A549 (cell line): ENCODE results near the gene PEPD. TPM values are rescaled to one million over a fixed set of nuclear protein-coding genes. Genes with fewer than 3 reads are reported as not detected.
A peak's percentile ranks its signal among the peaks of the same experiment; 100 is the strongest.

Source experiments
- ATAC-seq, 2 experiments: fragments of 200-7000 bp in 1 of 2; fragments of >200 bp in 1 of 2; cut with Nextera tagmentation in 1 of 2; cut with Tn5 transposase in 1 of 2; 3 replicates each; pipeline versions ENCODE4 v1.8.0 to v1.9.1; 2018 to 2020; ENCODE audit warnings: mild to moderate bottlenecking in 1 of 2, moderate library complexity in 1 of 2
- CTCF ChIA-PET: fragments of 300-600 bp; sonication (Branson Sonifier 250); formaldehyde crosslinking; extraction: SDS; loops from one replicate; lab custom pipeline; 2021; ENCODE audit warnings: antibody characterized with exemption, inconsistent platforms; lab: Yijun Ruan, JAX
- POLR2A ChIA-PET: fragments of 350-600 bp; formaldehyde crosslinking; extraction: SDS; loops from one replicate; lab custom pipeline; 2021; ENCODE audit warnings: antibody characterized with exemption, inconsistent platforms; lab: Yijun Ruan, JAX
- DNase-seq, 2 experiments: peaks; one replicate each; pipeline versions ENCODE4 v3.0.0 to v3.0.0-alpha.2; 2011 to 2016; ENCODE audit warnings: low read depth in 1 of 2, low spot score in 1 of 2
- FAIRE-seq: peaks from 2 replicates; lab custom pipeline; 2011; peaks lifted over from hg19 to GRCh38; lab: Jason Lieb, UNC
- H3K27ac ChIP-seq, 2 experiments: fragments of >200 bp; sonication (Bioruptor Twin); formaldehyde crosslinking; 3 replicates each; pipeline ENCODE4 v1.5.1; 2016 to 2017
- H3K4me1 ChIP-seq: fragments of >200 bp; sonication (Bioruptor Twin); formaldehyde crosslinking; 3 replicates; pipeline ENCODE4 v1.6.1; 2016
- H3K4me2 ChIP-seq: fragments of >200 bp; sonication (Bioruptor Twin); formaldehyde crosslinking; 3 replicates; pipeline ENCODE4 v1.6.1; 2016
- H3K4me3 ChIP-seq: fragments of >200 bp; sonication (Bioruptor Twin); formaldehyde crosslinking; 3 replicates; pipeline ENCODE4 v1.5.1; 2016
- H3K9me3 ChIP-seq: fragments of >200 bp; sonication (Bioruptor Twin); formaldehyde crosslinking; 3 replicates; pipeline ENCODE4 v1.6.1; 2016
- BCL3 ChIP-seq: fragments of >200 bp; sonication (Bioruptor Twin); formaldehyde crosslinking; IDR thresholded peaks from 3 replicates; pipeline ENCODE4 v1.6.1; 2016
- BHLHE40 ChIP-seq: IDR thresholded peaks from 2 replicates; pipeline ENCODE4 v1.6.1; 2012; ENCODE audit warnings: low read depth, low read length, inconsistent platforms
- CBX2 ChIP-seq: fragments of 200-600 bp; sonication (generic); IDR thresholded peaks from 2 replicates; pipeline ENCODE4 v1.6.1; 2016; ENCODE audit warnings: low read depth, mild to moderate bottlenecking, borderline replicate concordance
- CHD4 ChIP-seq: fragments of 200-600 bp; sonication (generic); IDR thresholded peaks from 2 replicates; pipeline ENCODE4 v1.6.1; 2016; ENCODE audit warnings: antibody characterized with exemption, mild to moderate bottlenecking, borderline replicate concordance
- CTCF ChIP-seq: fragments of >200 bp; sonication (Bioruptor Twin); formaldehyde crosslinking; IDR thresholded peaks from 3 replicates; pipeline ENCODE4 v1.5.1; 2016
- E2F6 ChIP-seq: IDR thresholded peaks from 2 replicates; pipeline ENCODE4 v1.6.1; 2012; ENCODE audit warnings: low read depth, borderline replicate concordance
- EHMT2 ChIP-seq: fragments of 200-600 bp; sonication (generic); IDR thresholded peaks from 2 replicates; pipeline ENCODE4 v1.6.1; 2016; ENCODE audit warnings: antibody characterized with exemption, low read depth, mild to moderate bottlenecking, moderate library complexity
- ELK1 ChIP-seq: fragments of 150-350 bp; IDR thresholded peaks from 2 replicates; pipeline ENCODE4 v1.6.1; 2014; ENCODE audit warnings: low read depth, mild to moderate bottlenecking, low read length
- ESRRA ChIP-seq: fragments of 150-350 bp; IDR thresholded peaks from 2 replicates; pipeline ENCODE4 v1.6.1; 2014; ENCODE audit warnings: mild to moderate bottlenecking, low read length, borderline replicate concordance
- FOXS1 ChIP-seq: fragments of 250-450 bp; sonication (Bioruptor Pico); IDR thresholded peaks from 2 replicates; pipeline ENCODE4 v1.5.0; 2020; ENCODE audit warnings: mild to moderate bottlenecking, moderate library complexity
- HMGXB4 ChIP-seq: fragments of 250-450 bp; sonication (Bioruptor Pico); IDR thresholded peaks from 2 replicates; pipeline ENCODE4 v1.5.0; 2021; ENCODE audit warnings: mild to moderate bottlenecking, moderate library complexity, borderline replicate concordance
- MAZ ChIP-seq: fragments of 150-350 bp; IDR thresholded peaks from 2 replicates; pipeline ENCODE4 v1.6.1; 2014; ENCODE audit warnings: antibody characterized with exemption, low read depth, low read length, borderline replicate concordance
- NFE2L2 ChIP-seq: fragments of 150-350 bp; conservative IDR thresholded peaks from 2 replicates; pipeline ENCODE4 v1.6.1; 2014; ENCODE audit warnings: low read length
- PHF8 ChIP-seq: fragments of 200-600 bp; sonication (generic); IDR thresholded peaks from 2 replicates; pipeline ENCODE4 v1.6.1; 2016; ENCODE audit warnings: low read depth, mild to moderate bottlenecking, antibody characterized with exemption, moderate library complexity, borderline replicate concordance
- POLR2A ChIP-seq: IDR thresholded peaks from 2 replicates; pipeline ENCODE4 v1.6.1; 2012; ENCODE audit warnings: mild to moderate bottlenecking, low read length
- RAD21 ChIP-seq, 2 experiments: fragments of >200 bp in 1 of 2; sonication (Bioruptor Twin) in 1 of 2; formaldehyde crosslinking in 1 of 2; IDR thresholded peaks in 1 of 2; conservative IDR thresholded peaks in 1 of 2; 2 replicates in 1 of 2; 3 replicates in 1 of 2; pipeline ENCODE4 v1.6.1; 2012 to 2018; ENCODE audit warnings: inconsistent platforms in 1 of 2
- RCOR1 ChIP-seq: fragments of 150-350 bp; IDR thresholded peaks from 2 replicates; pipeline ENCODE4 v1.6.1; 2014; ENCODE audit warnings: antibody characterized with exemption, low read length, low read depth
- RNF2 ChIP-seq: fragments of 200-600 bp; sonication (generic); IDR thresholded peaks from 2 replicates; pipeline ENCODE4 v1.6.1; 2016; ENCODE audit warnings: low read depth, mild to moderate bottlenecking, antibody characterized with exemption, moderate library complexity, borderline replicate concordance
- SREBF2 ChIP-seq: fragments of 450-650 bp; IDR thresholded peaks from 2 replicates; pipeline ENCODE4 v1.6.1; 2014; ENCODE audit warnings: mild to moderate bottlenecking, moderate library complexity
- TFCP2L1 ChIP-seq: fragments of 250-450 bp; sonication (Bioruptor Pico); IDR thresholded peaks from 2 replicates; pipeline ENCODE4 v1.5.0; 2021; ENCODE audit warnings: mild to moderate bottlenecking
- TP53 ChIP-seq: fragments of 250-450 bp; sonication (Bioruptor Pico); IDR thresholded peaks from 2 replicates; pipeline ENCODE4 v1.5.0; 2021; ENCODE audit warnings: mild to moderate bottlenecking, moderate library complexity
- ZC3H11A ChIP-seq: fragments of 450-650 bp; IDR thresholded peaks from 2 replicates; pipeline ENCODE4 v1.6.1; 2014; ENCODE audit warnings: antibody characterized with exemption, mild to moderate bottlenecking
- WGBS: methylation state at CpG from one replicate; pipeline ENCODE4 v1.1.6; 2017; ENCODE audit errors: missing lambda C conversion rate; 5-methylcytosine and 5-hydroxymethylcytosine counted together
- polyA plus RNA-seq, 4 experiments: library from polyadenylated mRNA; depleted of rRNA in 3 of 4; stranded (reverse); fragments of >200 nt; fragmentation: RNase III in 1 of 4; extraction: RNeasy Plus Mini Kit Qiagen cat#74134 plus additional on column Dnase treatment in 1 of 4; gene quantifications; 2 replicates in 3 of 4; 3 replicates in 1 of 4; pipeline ENCODE4 v1.2.3, GENCODE V29; 2011 to 2017

The PEPD gene
- polyA plus RNA-seq, 2 of the 4 experiments (the other 2 are of a cell fraction), result 85.5 to 100 TPM

- no peak for TF ChIP-seq ESRRA
- no peak for TF ChIP-seq NFE2L2
Measured at GRCh38 chr19:33363476-33363875, 158.1 kb downstream of the PEPD start (continued).

GRCh38 chr19:33362508-33363228, 158.9 kb downstream of the PEPD start:
- TF ChIP-seq FOXS1 (no peak), CBX2 (no peak), TFCP2L1 (CRISPR knock-in tag) (no peak), BCL3 (no peak), POLR2A (no peak), RCOR1 (no peak), RAD21 (conservative IDR thresholded peaks at IDR 0.05 in 1 of 2, IDR thresholded peaks at IDR 0.05 in 1 of 2) (no peak), RNF2 (no peak), ZC3H11A (no peak)
- Histone ChIP-seq H3K4me2 (no peak overlapping the region), H3K9me3 (no peaks in the 10 kb centered on the region), H3K4me1 (peaks cover under 1% of the 10 kb centered on the region; the same call in 1 of the 3 replicates), H3K27ac (no peak overlapping the region), H3K4me3 (no peak overlapping the region)
- CTCF ChIA-PET, result interaction anchor here (0.6 to 3.3 kb wide), 12 partner anchors 9 to 128 kb away, joined by 3 to 16 read pairs (median 4); partner anchors contain the start of genes CEBPA and CEBPG
- ATAC-seq, result no peak
- POLR2A ChIA-PET, result interaction anchor here (0.8 to 1.5 kb wide), 3 partner anchors 10 to 60 kb away, joined by 3 to 6 read pairs (median 5); partner anchors contain the start of gene CEBPA
- 51% methylated on average over 6 of the region's 6 CpGs for WGBS
- FAIRE-seq, result peak; percentile 74
- no peak for DNase-seq

GRCh38 chr19:33359581-33359980, 162.0 kb downstream of the PEPD start:
- H3K4me2 ChIP-seq, result no peak overlapping the region
- POLR2A ChIA-PET, result interaction anchor here (3.2 kb wide), 1 partner anchor 14 kb away, joined by 19 read pairs; the partner anchor contains the start of gene CEBPG
- H3K4me1 ChIP-seq, result no peaks in the 10 kb centered on the region
- no peak overlapping the region for H3K4me3 ChIP-seq
- peaks cover 15% of the 10 kb centered on the region for H3K9me3 ChIP-seq
- ATAC-seq, result no peak
- no peak for TF ChIP-seq ELK1
- TF ChIP-seq EHMT2, result no peak
- no peak for TF ChIP-seq HMGXB4
- TF ChIP-seq BCL3, result no peak
- TF ChIP-seq BHLHE40, result no peak
- TF ChIP-seq RNF2, result no peak
- no peak for TF ChIP-seq SREBF2
- TF ChIP-seq CTCF, result no peak
- TF ChIP-seq E2F6, result no peak
- no peak for TF ChIP-seq CHD4
- TF ChIP-seq MAZ, result no peak
- TF ChIP-seq TP53, result no peak
- no peak for TF ChIP-seq PHF8
- no peak for TF ChIP-seq RAD21 (conservative IDR thresholded peaks at IDR 0.05 in 1 of 2, IDR thresholded peaks at IDR 0.05 in 1 of 2)
- CTCF ChIA-PET, result interaction anchor here (1.2 to 2.9 kb wide), 8 partner anchors 11 to 125 kb away, joined by 3 to 17 read pairs (median 4); no protein-coding TSS in a partner anchor
- no peak for FAIRE-seq
- WGBS, result 4% methylated on average over 3 of the region's 3 CpGs
- no peak for DNase-seq
- H3K27ac ChIP-seq, result no peak overlapping the region
